Measurements from ENCODE around the gene HSBP1L1. TPM values are rescaled to one million over a fixed set of nuclear protein-coding genes. Genes with fewer than 3 reads are reported as not detected.

Gene HSBP1L1
- total RNA-seq = 9.8 TPM

GRCh38 chr18:79964330-79965118 is at the start of gene HSBP1L1:
Gene HSBP1L1, plus strand, starts transcription at chr18:79964643. Its CDS starts 93 bp downstream, at chr18:79964736.
- DNase-seq = no peak

- no peak for DNase-seq
These were observed 49.0 kb upstream of the HSBP1L1 start for GRCh38 chr18:79915161-79916127.

GRCh38 chr18:79916128-79916494 is 48.3 kb upstream of the HSBP1L1 start:
- no peak for DNase-seq

DNA sequence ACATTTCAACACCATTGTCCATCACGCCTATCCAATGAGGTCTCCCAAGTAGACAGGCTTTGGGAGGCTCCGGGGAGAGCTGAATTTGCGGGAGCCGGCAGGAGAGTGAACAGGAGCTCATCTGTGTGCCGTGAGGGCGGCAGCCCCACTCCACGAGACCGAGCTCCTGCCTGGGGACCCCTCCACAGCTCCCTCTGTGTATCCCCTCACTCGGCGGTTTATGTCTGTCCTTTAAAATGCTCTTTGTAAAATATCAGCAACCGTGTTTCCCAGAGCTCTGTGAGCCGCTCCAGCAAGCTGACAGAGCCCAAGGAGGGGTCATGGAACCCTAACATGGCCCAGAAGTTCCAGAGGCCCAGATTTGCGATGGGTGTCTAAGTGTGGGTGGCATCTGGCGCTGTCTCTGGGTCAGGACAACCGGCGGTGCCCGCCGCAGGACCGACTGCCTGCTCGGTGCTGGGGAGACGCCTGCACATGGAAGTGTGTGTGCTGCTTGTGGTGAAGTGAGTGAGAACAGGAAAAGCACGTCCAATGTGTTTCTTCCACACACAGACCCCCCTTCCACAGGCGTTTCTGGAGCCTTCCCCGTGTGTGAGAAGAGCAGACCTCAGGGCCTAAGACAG is 47.8 kb upstream of the HSBP1L1 start:
- no peak for DNase-seq

GRCh38 chr18:79917169-79917852 is 47.1 kb upstream of the HSBP1L1 start:
- no peak for DNase-seq

DNA sequence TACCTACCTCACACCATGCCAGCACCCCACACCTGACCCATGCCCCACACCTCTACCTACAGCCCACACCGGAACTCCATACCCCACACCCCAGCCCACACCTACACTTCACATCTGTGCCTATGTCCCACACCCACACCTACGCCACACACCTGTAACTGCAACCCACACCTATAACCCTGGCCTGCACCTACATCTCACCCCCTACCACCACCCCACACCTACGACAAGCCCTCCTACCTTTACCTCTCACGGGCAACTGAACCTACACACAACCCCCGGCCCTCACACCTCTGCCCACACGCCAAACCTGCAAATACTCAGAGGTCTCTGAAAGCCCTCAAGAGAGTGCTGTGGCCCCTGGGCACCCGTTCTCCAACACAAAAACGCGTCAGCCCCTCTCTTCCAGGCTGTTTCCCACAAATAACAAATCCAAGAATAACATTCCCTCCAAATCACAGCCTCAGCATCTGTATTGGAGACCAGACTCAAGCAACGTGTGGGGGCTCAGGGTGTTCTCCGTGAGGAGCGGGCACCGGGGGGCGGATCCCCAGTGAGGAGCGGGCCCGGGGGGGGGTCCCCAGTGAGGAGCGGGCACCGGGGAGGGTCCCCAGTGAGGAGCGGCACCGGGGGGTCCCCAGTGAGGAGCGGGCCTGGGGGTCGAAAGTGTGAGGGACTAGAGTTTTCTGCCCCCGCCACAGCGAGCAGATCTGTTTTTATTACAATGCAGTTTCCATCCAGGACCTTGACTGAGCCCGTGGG is 46.4 kb upstream of the HSBP1L1 start:
- no peak for DNase-seq

DNA sequence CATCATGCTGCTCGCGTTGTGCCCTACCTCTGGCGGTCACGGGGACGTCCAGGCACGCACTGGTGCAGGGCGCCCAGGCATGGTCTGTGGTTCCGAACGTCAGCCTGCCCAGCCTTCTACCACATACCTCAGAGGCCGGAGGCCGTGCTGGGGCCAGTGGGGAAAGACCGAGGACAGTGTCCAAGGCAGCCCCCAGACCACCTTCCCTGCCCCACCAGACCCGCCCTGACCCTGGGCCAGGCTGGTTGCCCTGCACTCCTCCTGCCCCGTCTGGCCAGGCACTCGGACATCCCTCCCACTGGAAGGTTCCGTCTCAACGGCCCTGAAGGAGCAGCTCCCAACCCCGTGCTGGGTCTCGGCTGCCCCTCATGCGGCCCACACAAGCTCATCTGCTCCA is 45.8 kb upstream of the HSBP1L1 start:
- no peak for DNase-seq

DNA sequence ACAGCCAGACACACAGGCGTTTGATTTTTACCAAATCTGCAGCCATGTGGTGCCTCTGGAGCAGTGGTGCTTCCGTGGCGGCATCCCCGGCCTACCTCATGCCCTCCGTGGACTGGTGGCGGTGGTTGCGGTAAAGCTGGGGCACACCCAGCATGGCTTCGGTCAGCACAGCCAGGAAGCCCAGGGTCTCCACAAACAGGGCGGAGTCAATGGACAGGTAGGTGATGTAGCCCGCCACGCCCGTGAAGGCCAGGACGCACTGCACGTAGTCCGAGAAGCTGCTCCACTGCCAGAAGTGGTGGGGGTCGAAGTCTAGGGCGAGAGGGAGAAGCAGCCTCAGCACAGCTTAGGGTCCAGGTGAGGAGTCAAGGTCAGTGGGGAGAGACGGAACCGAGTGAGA is 45.4 kb upstream of the HSBP1L1 start:
- no peak for DNase-seq

GRCh38 chr18:79921984-79922965 is 42.2 kb upstream of the HSBP1L1 start:
- no peak for DNase-seq

- no peak for DNase-seq
These were observed 41.5 kb upstream of the HSBP1L1 start for GRCh38 chr18:79922971-79923411.

DNA sequence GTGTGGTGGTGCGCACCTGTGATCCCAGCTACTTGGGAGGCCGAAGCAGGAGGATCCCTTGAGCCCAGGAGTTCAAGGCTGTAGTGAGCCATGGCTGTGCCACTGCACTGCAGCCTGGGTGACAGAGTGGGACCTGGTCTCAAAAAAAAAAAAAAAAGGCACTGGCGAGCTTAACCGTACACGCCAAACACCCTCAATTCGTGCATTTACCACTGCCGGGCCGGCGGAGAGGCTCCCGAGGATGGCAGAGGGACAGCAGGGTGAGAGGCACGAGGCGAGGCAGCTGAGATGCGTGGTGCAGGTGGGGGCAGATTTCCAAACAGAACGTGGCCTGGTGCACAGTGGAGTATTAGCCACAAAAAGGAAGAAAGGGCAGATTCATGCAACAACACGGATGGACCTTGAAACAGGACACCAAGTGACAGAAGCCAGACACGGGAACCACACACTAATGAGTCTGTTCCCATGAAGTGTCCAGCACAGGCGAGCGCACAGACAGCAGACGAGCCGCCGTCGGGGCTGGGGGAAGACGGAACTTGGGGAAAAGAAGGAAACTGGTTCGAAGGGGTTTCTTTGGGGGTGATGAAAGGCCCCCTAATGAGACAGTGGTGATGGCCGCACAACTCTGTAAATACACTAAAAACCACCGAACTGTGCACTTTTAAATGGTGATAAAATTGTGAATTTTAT is 40.4 kb upstream of the HSBP1L1 start:
- no peak for DNase-seq

- DNase-seq = no peak
These were observed 39.4 kb upstream of the HSBP1L1 start for GRCh38 chr18:79924814-79925731.

DNA sequence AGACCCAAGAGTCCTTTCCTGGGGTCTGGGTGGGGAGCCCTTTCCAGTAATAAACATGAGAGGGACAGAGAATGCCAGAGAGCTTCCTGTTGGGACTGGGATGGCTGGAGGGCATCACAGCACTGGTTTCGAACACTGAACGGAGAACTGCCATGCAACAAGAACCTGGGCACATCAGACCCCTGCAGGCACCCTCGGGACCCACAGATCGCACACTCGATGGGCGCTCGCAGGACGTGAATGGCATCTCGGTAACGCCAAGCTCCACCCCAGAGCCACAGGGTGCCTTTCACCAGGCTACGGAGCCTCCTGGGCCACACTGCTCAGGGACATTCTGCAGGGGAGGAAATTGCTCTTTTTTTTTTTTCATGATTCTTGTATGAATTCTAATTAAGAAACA is 38.1 kb upstream of the HSBP1L1 start:
- DNase-seq = no peak

GRCh38 chr18:79926715-79927606 is 37.5 kb upstream of the HSBP1L1 start:
- no peak for DNase-seq

DNA sequence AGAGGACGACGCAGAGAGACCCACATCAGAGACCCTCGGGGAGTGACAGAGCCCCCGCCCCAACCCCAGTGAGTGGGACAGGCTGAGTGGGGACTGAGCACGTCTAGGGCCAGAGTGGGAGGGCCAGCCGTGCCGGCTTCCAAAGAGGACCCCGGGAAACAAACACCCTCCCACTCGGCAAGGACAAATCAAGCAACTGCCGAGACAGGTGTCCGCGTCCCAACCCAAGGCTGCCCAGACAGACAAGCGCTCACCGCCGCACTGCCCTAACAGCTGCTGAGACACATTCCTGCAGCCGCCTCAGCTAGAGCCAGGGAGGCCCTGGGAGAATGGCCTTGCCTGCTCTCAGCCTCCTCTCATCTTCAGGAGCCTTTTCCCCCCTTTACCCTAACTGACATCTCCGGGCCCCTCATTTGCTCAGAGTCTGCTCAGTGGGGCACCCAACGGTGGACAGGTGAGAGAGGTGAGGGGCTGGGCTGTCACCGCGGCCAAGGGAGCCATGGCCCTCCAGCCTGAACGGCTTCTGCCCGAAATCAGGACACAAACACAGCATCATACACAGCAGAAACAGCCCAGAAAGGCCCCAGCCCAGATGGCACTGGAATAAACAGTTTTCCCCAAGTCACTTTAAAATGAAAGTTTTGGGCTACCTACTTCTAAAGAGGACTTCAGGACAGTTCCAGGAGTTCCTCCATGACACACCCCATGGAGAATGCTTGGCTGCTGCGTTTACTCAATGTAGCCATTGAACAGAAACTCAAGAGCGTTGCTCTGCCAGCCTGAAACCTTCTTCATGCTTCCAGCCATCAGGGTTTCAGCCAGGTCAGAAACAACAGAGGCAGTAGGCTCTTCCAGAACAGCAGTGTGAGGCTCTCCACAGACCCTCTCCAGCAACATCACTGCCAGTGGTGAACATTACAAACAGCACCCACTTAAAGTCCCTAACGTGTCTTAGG is 36.6 kb upstream of the HSBP1L1 start:
- no peak for DNase-seq

DNA sequence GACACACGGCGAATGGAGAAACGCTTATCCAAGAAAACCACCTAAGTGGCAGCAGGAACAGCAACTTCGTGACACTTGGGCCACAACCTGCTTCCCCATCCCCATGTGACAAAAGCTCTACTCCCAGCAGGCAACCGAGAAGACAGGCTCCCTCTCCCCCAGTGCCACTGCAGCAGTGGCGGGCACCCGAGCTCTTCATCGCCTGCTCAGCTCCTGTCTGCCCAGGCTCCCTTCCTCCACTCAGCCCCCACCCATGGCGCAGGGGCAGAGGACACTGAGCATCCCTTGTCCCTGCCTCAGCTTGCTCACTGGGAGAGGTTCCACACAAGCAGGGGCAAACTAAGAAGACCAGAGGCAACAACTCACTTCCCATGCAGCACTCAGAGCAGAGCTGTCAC is 35.9 kb upstream of the HSBP1L1 start:
- DNase-seq = no peak
